Smooth muscle cell (in vitro differentiated cells): ENCODE data around the gene AKAP8. TPM values are rescaled to one million over a fixed set of nuclear protein-coding genes. Genes with fewer than 3 reads are reported as not detected.

Experiments used
- DNase-seq: peaks from one replicate; lab custom pipeline; 2025; ENCODE audit not compliant: unreplicated experiment; lab: John Stamatoyannopoulos, UW
- H2AFZ ChIP-seq: fragments of 200-600 bp; sonication (generic); 2 replicates; pipeline ENCODE4 v1.6.0; 2016; ENCODE audit warnings: antibody characterized with exemption, low read depth, mild to moderate bottlenecking
- H3F3A ChIP-seq: fragments of 200-600 bp; sonication (generic); 2 replicates; pipeline ENCODE4 v1.6.0; 2017; ENCODE audit warnings: antibody characterized with exemption, low read depth
- H3K27ac ChIP-seq: fragments of 200-600 bp; sonication (generic); 2 replicates; pipeline ENCODE4 v1.5.1; 2016; ENCODE audit warnings: low read depth, mild to moderate bottlenecking
- H3K27me3 ChIP-seq: fragments of 200-600 bp; sonication (generic); 2 replicates; pipeline ENCODE4 v1.6.1; 2016; ENCODE audit warnings: low read depth, mild to moderate bottlenecking
- H3K36me3 ChIP-seq: fragments of 200-600 bp; sonication (generic); 2 replicates; pipeline ENCODE4 v1.5.1; 2016; ENCODE audit warnings: low read depth
- H3K4me1 ChIP-seq: fragments of 200-600 bp; sonication (generic); 2 replicates; pipeline ENCODE4 v1.5.1; 2016; ENCODE audit warnings: low read depth
- H3K4me2 ChIP-seq: fragments of 200-600 bp; sonication (generic); 2 replicates; pipeline ENCODE4 v1.6.0; 2016; ENCODE audit warnings: mild to moderate bottlenecking
- H3K4me3 ChIP-seq: fragments of 200-600 bp; sonication (generic); 2 replicates; pipeline ENCODE4 v1.5.1; 2016; ENCODE audit warnings: mild to moderate bottlenecking
- H3K79me2 ChIP-seq: fragments of 200-600 bp; sonication (generic); 2 replicates; pipeline ENCODE4 v1.6.0; 2016; ENCODE audit warnings: low read depth, mild to moderate bottlenecking
- H3K9ac ChIP-seq: fragments of 200-600 bp; sonication (generic); 2 replicates; pipeline ENCODE4 v1.6.0; 2016; ENCODE audit warnings: low read depth
- H3K9me3 ChIP-seq: fragments of 200-600 bp; sonication (generic); replicated peaks from 2 replicates; pipeline ENCODE4 v1.5.1; 2016; ENCODE audit warnings: low read depth
- H4K20me1 ChIP-seq: fragments of 200-600 bp; sonication (generic); 2 replicates; pipeline ENCODE4 v1.6.0; 2016; ENCODE audit warnings: low read depth
- CTCF ChIP-seq: fragments of 200-600 bp; sonication (generic); IDR thresholded peaks from 2 replicates; pipeline ENCODE4 v1.5.1; 2017; ENCODE audit warnings: borderline replicate concordance, mild to moderate bottlenecking, antibody characterized with exemption; ENCODE audit not compliant: insufficient read depth, poor library complexity, severe bottlenecking
- WGBS: methylation state at CpG from one replicate; pipeline ENCODE4 v1.1.7; 2016; ENCODE audit warnings: low lambda C conversion rate; 5-methylcytosine and 5-hydroxymethylcytosine counted together
- polyA plus RNA-seq: library from polyadenylated mRNA; unstranded; fragments of >200 nt; fragmentation: Nextera tagmentation; extraction: Ambion mirVana; gene quantifications from 2 replicates; pipeline ENCODE4 v1.2.1, GENCODE V29; 2016
- total RNA-seq: library from RNA; depleted of rRNA; stranded (reverse); fragments of >200 nt; gene quantifications from 2 replicates; pipeline ENCODE4 v1.2.3, GENCODE V29; 2014

The AKAP8 gene
- total and polyA plus RNA-seq, 2 experiments from 2014 or later = 12.0 to 19.1 TPM

GRCh38 chr19:15399635-15400034 lies 20.0 kb upstream of the AKAP8 start:
- H3K79me2 ChIP-seq = peaks cover 46% of the 10 kb centered on the region
- no peak overlapping the region for H3K4me3 ChIP-seq
- H3K27me3 ChIP-seq = no peaks in the 10 kb centered on the region
- TF ChIP-seq CTCF = no peak
- H3K4me1 ChIP-seq = no peaks in the 10 kb centered on the region
- WGBS = 98% methylated on average over 14 of the region's 14 CpGs
- H2AFZ ChIP-seq = no peak overlapping the region
- H3F3A ChIP-seq = no peaks in the 10 kb centered on the region
- no peak overlapping the region for H3K27ac ChIP-seq
- no peaks in the 10 kb centered on the region for H3K36me3 ChIP-seq
- H3K4me2 ChIP-seq = no peak overlapping the region
- H4K20me1 ChIP-seq = peaks cover 89% of the 10 kb centered on the region
- H3K9me3 ChIP-seq = no peaks in the 10 kb centered on the region
- no peak overlapping the region for H3K9ac ChIP-seq
- no peak for DNase-seq

- Histone ChIP-seq H3K4me1 (no peaks in the 10 kb centered on the region), H3K9me3 (no peaks in the 10 kb centered on the region), H3K27me3 (no peaks in the 10 kb centered on the region), H2AFZ (no peak overlapping the region), H3F3A (no peaks in the 10 kb centered on the region), H3K4me2 (no peak overlapping the region), H3K27ac (no peak overlapping the region), H3K4me3 (no peak overlapping the region), H4K20me1 (peaks cover 89% of the 10 kb centered on the region), H3K36me3 (peaks cover under 1% of the 10 kb centered on the region), H3K9ac (no peak overlapping the region), H3K79me2 (peaks cover 41% of the 10 kb centered on the region)
- TF ChIP-seq CTCF = no peak
- no peak for DNase-seq
- 98% methylated on average over 8 of the region's 8 CpGs for WGBS
These were observed 19.6 kb upstream of the AKAP8 start for GRCh38 chr19:15399234-15399515.

GRCh38 chr19:15398501-15399233 lies 19.1 kb upstream of the AKAP8 start:
- no peak for TF ChIP-seq CTCF
- no peak overlapping the region for H3K4me3 ChIP-seq
- no peaks in the 10 kb centered on the region for H3F3A ChIP-seq
- no peaks in the 10 kb centered on the region for H3K27me3 ChIP-seq
- WGBS = 97% methylated on average over 49 of the region's 50 CpGs
- H2AFZ ChIP-seq = no peak overlapping the region
- H3K4me2 ChIP-seq = no peak overlapping the region
- DNase-seq = no peak
- H3K9ac ChIP-seq = no peak overlapping the region
- H3K4me1 ChIP-seq = no peaks in the 10 kb centered on the region
- peaks cover 89% of the 10 kb centered on the region for H4K20me1 ChIP-seq
- peaks cover 3% of the 10 kb centered on the region for H3K36me3 ChIP-seq
- peaks cover 41% of the 10 kb centered on the region for H3K79me2 ChIP-seq
- no peak overlapping the region for H3K27ac ChIP-seq
- H3K9me3 ChIP-seq = no peaks in the 10 kb centered on the region

GRCh38 chr19:15397782-15398181 lies 18.2 kb upstream of the AKAP8 start:
- Histone ChIP-seq H4K20me1 (peaks cover 89% of the 10 kb centered on the region), H3K27me3 (no peaks in the 10 kb centered on the region), H3K4me1 (no peaks in the 10 kb centered on the region), H3K27ac (no peak overlapping the region), H3K36me3 (peaks cover 8% of the 10 kb centered on the region), H3K4me2 (no peak overlapping the region), H3K9me3 (no peaks in the 10 kb centered on the region), H3K79me2 (peaks cover 40% of the 10 kb centered on the region), H3K9ac (no peak overlapping the region), H2AFZ (no peak overlapping the region), H3K4me3 (no peak overlapping the region), H3F3A (no peaks in the 10 kb centered on the region)
- TF ChIP-seq CTCF = no peak
- WGBS = 93% methylated on average over 11 of the region's 11 CpGs
- DNase-seq = no peak
